ENCODE data around the gene NCOR2. TPM values are rescaled to one million over a fixed set of nuclear protein-coding genes. Genes with fewer than 3 reads are reported as not detected.

NCOR2 gene
- total and polyA plus RNA-seq, 2 of the 8 experiments (the other 6 are each of a cell fraction or from before 2014, with no cell fraction given): 14.8 to 275 TPM

- no peak for TF ChIP-seq CHD7 (IDR thresholded peaks at IDR 0.05; ENCODE audit: insufficient replicate concordance, low read length)
- TF ChIP-seq HDAC6 (IDR thresholded peaks at IDR 0.05; ENCODE audit: low read depth, low read length): no peak
These were observed 31.9 kb upstream of the NCOR2 start (continued) for GRCh38 chr12:124599074-124599999.

Data from H1 (cell line).